ENCODE data around the gene MED20. TPM values are rescaled to one million over a fixed set of nuclear protein-coding genes. Genes with fewer than 3 reads are reported as not detected.

Gene MED20
- total and polyA plus RNA-seq, 10 donors, result 5.3 to 21.5 (median 15.3) TPM

DNA sequence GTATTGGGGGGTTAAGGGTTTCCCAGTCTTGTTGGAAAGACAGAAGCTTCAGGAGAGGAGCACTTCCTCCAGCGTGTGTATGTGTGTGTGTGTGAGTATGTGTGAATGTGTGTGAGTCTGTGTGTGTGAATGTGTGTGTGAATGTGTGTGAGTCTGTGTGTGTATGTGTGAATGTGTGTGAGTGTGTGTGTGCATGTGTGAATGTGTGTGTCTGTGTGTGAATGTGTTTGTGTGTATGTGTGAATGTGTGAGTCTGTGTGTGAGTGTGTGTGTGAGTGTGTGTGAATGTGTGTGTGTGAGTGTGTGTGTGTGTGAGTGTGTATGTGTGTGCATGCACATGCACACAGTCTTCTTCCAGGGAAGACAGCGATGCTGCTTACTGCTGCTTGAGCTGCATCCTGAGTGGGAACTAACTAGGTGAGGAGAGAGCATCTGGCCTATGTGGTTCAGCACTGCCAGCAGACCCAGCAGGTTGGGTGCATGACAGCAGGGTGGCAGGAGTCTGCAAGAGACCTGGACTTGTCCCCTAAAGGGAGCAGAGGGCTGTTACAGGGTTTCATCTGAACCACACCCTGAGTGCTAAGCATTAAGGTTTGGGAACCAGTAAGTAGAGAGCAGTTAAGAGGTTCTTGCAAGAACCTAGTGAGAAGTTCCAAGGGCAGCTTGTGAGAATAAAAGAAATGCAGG is 43.4 kb upstream of the MED20 start:
- TF ChIP-seq POLR2A (IDR thresholded peaks at IDR 0.05) (no peak), POLR2AphosphoS5 (IDR thresholded peaks at IDR 0.05) (peak in 2 of 3 donors; percentile 18 to 59)
- TF ChIP-seq, protein P1, sequence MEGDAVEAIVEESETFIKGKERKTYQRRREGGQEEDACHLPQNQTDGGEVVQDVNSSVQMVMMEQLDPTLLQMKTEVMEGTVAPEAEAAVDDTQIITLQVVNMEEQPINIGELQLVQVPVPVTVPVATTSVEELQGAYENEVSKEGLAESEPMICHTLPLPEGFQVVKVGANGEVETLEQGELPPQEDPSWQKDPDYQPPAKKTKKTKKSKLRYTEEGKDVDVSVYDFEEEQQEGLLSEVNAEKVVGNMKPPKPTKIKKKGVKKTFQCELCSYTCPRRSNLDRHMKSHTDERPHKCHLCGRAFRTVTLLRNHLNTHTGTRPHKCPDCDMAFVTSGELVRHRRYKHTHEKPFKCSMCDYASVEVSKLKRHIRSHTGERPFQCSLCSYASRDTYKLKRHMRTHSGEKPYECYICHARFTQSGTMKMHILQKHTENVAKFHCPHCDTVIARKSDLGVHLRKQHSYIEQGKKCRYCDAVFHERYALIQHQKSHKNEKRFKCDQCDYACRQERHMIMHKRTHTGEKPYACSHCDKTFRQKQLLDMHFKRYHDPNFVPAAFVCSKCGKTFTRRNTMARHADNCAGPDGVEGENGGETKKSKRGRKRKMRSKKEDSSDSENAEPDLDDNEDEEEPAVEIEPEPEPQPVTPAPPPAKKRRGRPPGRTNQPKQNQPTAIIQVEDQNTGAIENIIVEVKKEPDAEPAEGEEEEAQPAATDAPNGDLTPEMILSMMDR (IDR thresholded peaks at IDR 0.05 in 8 of 11, conservative IDR thresholded peaks at IDR 0.05 in 3 of 11), result no peak
- no peak overlapping the region for H3K27ac ChIP-seq
- intact Hi-C loops (cut with DNase I; ENCODE audit: low total_unique reads), result no loop called here
- H3K27me3 ChIP-seq (replicated peaks in 1 of 7), result no peaks in the 10 kb centered on the region
- DNase-seq, result no peak
- no peaks in the 10 kb centered on the region for H3K9me3 ChIP-seq
- H3K4me3 ChIP-seq, result no peak overlapping the region
- H3K4me1 ChIP-seq, result peaks cover 0 to 100% (median 40%) of the 10 kb centered on the region in 6 donors
- 66 to 82% (median 76%) methylated on average over 2 of the region's 2 CpGs for WGBS, 5 donors
- peaks cover 0 to 94% (median 4%) of the 10 kb centered on the region in 6 donors for H3K36me3 ChIP-seq

- intact Hi-C loops (cut with DNase I; ENCODE audit: low total_unique reads), result no loop called here
- DNase-seq, result no peak
- Histone ChIP-seq H3K9me3 (no peaks in the 10 kb centered on the region), H3K4me1 (peaks cover 0 to 100% (median 37%) of the 10 kb centered on the region in 6 donors), H3K27ac (no peak overlapping the region), H3K27me3 (replicated peaks in 1 of 7) (no peaks in the 10 kb centered on the region), H3K4me3 (no peak overlapping the region), H3K36me3 (peaks cover 0 to 99% (median 4%) of the 10 kb centered on the region in 6 donors)
- WGBS, 5 donors, result 55 to 81% (median 69%) methylated on average over 1 of the region's 1 CpG
- TF ChIP-seq POLR2AphosphoS5 (IDR thresholded peaks at IDR 0.05), result no peak
- TF ChIP-seq POLR2A (IDR thresholded peaks at IDR 0.05), result no peak
- TF ChIP-seq, protein P1 (IDR thresholded peaks at IDR 0.05 in 8 of 11, conservative IDR thresholded peaks at IDR 0.05 in 3 of 11), result no peak
These were observed 42.4 kb upstream of the MED20 start for GRCh38 chr6:41963371-41963770.

DNA sequence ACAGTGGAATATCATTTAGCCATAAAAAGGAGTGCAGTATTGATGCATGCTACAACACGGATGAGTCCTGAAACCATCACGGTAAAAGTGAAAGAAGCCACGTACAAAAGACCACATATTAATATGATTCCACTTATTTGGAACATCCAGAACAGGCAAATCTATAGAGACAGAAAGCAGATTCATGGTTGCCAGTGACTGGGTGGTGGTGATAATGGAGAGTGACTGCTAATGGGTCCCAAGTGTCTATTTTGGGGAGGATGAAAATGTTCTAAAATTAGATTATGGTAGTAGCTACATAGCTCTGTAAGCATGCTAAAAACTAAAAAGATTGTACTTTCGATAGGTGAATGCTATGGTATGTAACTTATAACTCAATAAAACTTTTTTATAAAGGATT is 39.1 kb upstream of the MED20 start:
- intact Hi-C loops (cut with DNase I; ENCODE audit: low total_unique reads), result no loop called here
- Histone ChIP-seq H3K27ac (no peak overlapping the region), H3K4me1 (peaks cover 0 to 77% (median 16%) of the 10 kb centered on the region in 6 donors), H3K36me3 (peaks cover 0 to 97% (median 3%) of the 10 kb centered on the region in 6 donors), H3K9me3 (no peaks in the 10 kb centered on the region), H3K27me3 (replicated peaks in 1 of 7) (no peaks in the 10 kb centered on the region), H3K4me3 (no peak overlapping the region)
- DNase-seq, result no peak
- 80 to 95% (median 90%) methylated on average over 4 of the region's 4 CpGs for WGBS, 5 donors
- TF ChIP-seq POLR2AphosphoS5 (IDR thresholded peaks at IDR 0.05) (no peak), POLR2A (IDR thresholded peaks at IDR 0.05) (no peak)
- TF ChIP-seq, protein P1 (IDR thresholded peaks at IDR 0.05 in 8 of 11, conservative IDR thresholded peaks at IDR 0.05 in 3 of 11), result no peak

- peaks cover 0 to 67% (median 18%) of the 10 kb centered on the region in 6 donors for H3K4me1 ChIP-seq
These were observed 37.3 kb upstream of the MED20 start for GRCh38 chr6:41958022-41958856.

More at GRCh38 chr6:41958022-41958856, 37.3 kb upstream of the MED20 start:
- TF ChIP-seq POLR2AphosphoS5 (IDR thresholded peaks at IDR 0.05) (no peak), POLR2A (IDR thresholded peaks at IDR 0.05) (no peak)
- TF ChIP-seq, protein P1 (IDR thresholded peaks at IDR 0.05 in 8 of 11, conservative IDR thresholded peaks at IDR 0.05 in 3 of 11), result no peak
- 78 to 85% (median 80%) methylated on average over 6 of the region's 6 CpGs for WGBS, 5 donors
- Histone ChIP-seq H3K27me3 (replicated peaks in 1 of 7) (no peaks in the 10 kb centered on the region), H3K9me3 (no peaks in the 10 kb centered on the region), H3K36me3 (peaks cover 0 to 97% (median 0%) of the 10 kb centered on the region in 6 donors), H3K27ac (no peak overlapping the region), H3K4me3 (no peak overlapping the region)
- no peak for DNase-seq
- intact Hi-C loops (cut with DNase I; ENCODE audit: low total_unique reads), result no loop called here
